Gastroesophageal sphincter (tissue), 3 donors: ENCODE results near the gene PTPRC.

ENCODE experiments used
- CTCF ChIP-seq, 4 experiments: fragments of 200-600 bp in 2 of 4; fragments of 450-650 bp in 2 of 4; sonication (generic) in 1 of 4; IDR thresholded peaks; one replicate each; pipeline ENCODE4 v1.5.1; 2017 to 2019; ENCODE audit warnings: antibody characterized with exemption in 4 of 4, mild to moderate bottlenecking in 2 of 4, moderate library complexity in 2 of 4
- POLR2A ChIP-seq, 2 donors: fragments of 450-650 bp; IDR thresholded peaks; one replicate each; pipeline ENCODE4 v1.6.1; 2017; ENCODE audit warnings: antibody characterized with exemption in 2 of 2, mild to moderate bottlenecking in 2 of 2, moderate library complexity in 1 of 2
- POLR2AphosphoS5 ChIP-seq: sonication (generic); formaldehyde crosslinking; IDR thresholded peaks from one replicate; pipeline ENCODE4 v1.6.1; 2017; ENCODE audit warnings: antibody characterized with exemption

GRCh38 chr1:198681252-198681651 is 42.4 kb downstream of the PTPRC start:
- TF ChIP-seq CTCF (IDR thresholded peaks at IDR 0.05): no peak
- TF ChIP-seq POLR2A (IDR thresholded peaks at IDR 0.05): no peak
- no peak for TF ChIP-seq POLR2AphosphoS5
